HG03432 (cell line): ENCODE measurements around the gene HIC1.

ENCODE experiments used
- ATAC-seq: cut with Tn5 transposase; IDR thresholded peaks from one replicate; pipeline ENCODE4 v1.9.1; 2021; ENCODE audit warnings: mild to moderate bottlenecking, moderate library complexity; ENCODE audit not compliant: unreplicated experiment

Gene HIC1

GRCh38 chr17:2071455-2072281 lies 16.8 kb downstream of the HIC1 start:
- no peak for ATAC-seq

GRCh38 chr17:2074919-2075318 lies 20.0 kb downstream of the HIC1 start:
- no peak for ATAC-seq

- ATAC-seq = no peak
These were observed 20.6 kb downstream of the HIC1 start for GRCh38 chr17:2075336-2076086.

- ATAC-seq = no peak
These were observed 21.4 kb downstream of the HIC1 start for GRCh38 chr17:2076087-2076984.

GRCh38 chr17:2077040-2077439 lies 22.1 kb downstream of the HIC1 start:
- no peak for ATAC-seq

GRCh38 chr17:2081564-2081963 lies 26.7 kb downstream of the HIC1 start:
- ATAC-seq = no peak

GRCh38 chr17:2082003-2082781 lies 27.3 kb downstream of the HIC1 start:
- no peak for ATAC-seq

GRCh38 chr17:2083613-2084035 lies 28.7 kb downstream of the HIC1 start:
- no peak for ATAC-seq

- ATAC-seq = no peak
These were observed 29.3 kb downstream of the HIC1 start for GRCh38 chr17:2084036-2084765.

GRCh38 chr17:2084766-2085647 lies 30.1 kb downstream of the HIC1 start:
- ATAC-seq = no peak

GRCh38 chr17:2085648-2085949 lies 30.7 kb downstream of the HIC1 start:
- ATAC-seq = no peak

GRCh38 chr17:2086306-2086705 lies 31.4 kb downstream of the HIC1 start:
- no peak for ATAC-seq

- ATAC-seq = peak; percentile 37
These were observed 32.8 kb downstream of the HIC1 start for GRCh38 chr17:2087597-2088211.

- peak; percentile 24 for ATAC-seq
These were observed 34.1 kb downstream of the HIC1 start for GRCh38 chr17:2089021-2089422.

GRCh38 chr17:2090210-2090641 lies 35.3 kb downstream of the HIC1 start:
- ATAC-seq = no peak

- no peak for ATAC-seq
These were observed 36.1 kb downstream of the HIC1 start for GRCh38 chr17:2090804-2091534.

GRCh38 chr17:2092253-2092652 lies 37.4 kb downstream of the HIC1 start:
- no peak for ATAC-seq

- no peak for ATAC-seq
These were observed 38.4 kb downstream of the HIC1 start for GRCh38 chr17:2093349-2093748.
